HEK293T (cell line): ENCODE data around the gene TMOD1.

Experiments used
- BHLHE40 ChIP-seq: fragments of 450-650 bp; IDR thresholded peaks from 2 replicates; pipeline ENCODE4 v1.6.1; 2016; ENCODE audit warnings: mild to moderate bottlenecking, moderate library complexity, borderline replicate concordance
- ELF4 ChIP-seq: fragments of 450-650 bp; IDR thresholded peaks from 2 replicates; pipeline ENCODE4 v1.6.1; 2017; ENCODE audit warnings: antibody characterized with exemption
- FOXA1 ChIP-seq: fragments of 450-650 bp; IDR thresholded peaks from 2 replicates; pipeline ENCODE4 v1.6.1; 2016; ENCODE audit warnings: mild to moderate bottlenecking
- FOXK2 ChIP-seq: fragments of 450-650 bp; IDR thresholded peaks from 2 replicates; pipeline ENCODE4 v1.6.1; 2016; ENCODE audit warnings: mild to moderate bottlenecking
- FOXM1 ChIP-seq: fragments of 450-650 bp; IDR thresholded peaks from 2 replicates; pipeline ENCODE4 v1.6.1; 2017; ENCODE audit warnings: mild to moderate bottlenecking, borderline replicate concordance
- HDGF ChIP-seq: fragments of 450-650 bp; IDR thresholded peaks from 2 replicates; pipeline ENCODE4 v1.6.1; 2017; ENCODE audit warnings: antibody characterized with exemption, borderline replicate concordance
- LEF1 ChIP-seq: fragments of 450-650 bp; IDR thresholded peaks from 2 replicates; pipeline ENCODE4 v1.6.1; 2017; ENCODE audit warnings: mild to moderate bottlenecking, borderline replicate concordance
- NFRKB ChIP-seq: fragments of 450-650 bp; IDR thresholded peaks from 2 replicates; pipeline ENCODE4 v1.6.1; 2016; ENCODE audit warnings: mild to moderate bottlenecking, moderate library complexity
- SP1 ChIP-seq: fragments of 450-650 bp; IDR thresholded peaks from 2 replicates; pipeline ENCODE4 v1.6.1; 2017
- SUZ12 ChIP-seq: fragments of 450-650 bp; IDR thresholded peaks from 2 replicates; pipeline ENCODE4 v1.6.1; 2016; ENCODE audit warnings: mild to moderate bottlenecking
- TARDBP ChIP-seq: fragments of 450-650 bp; IDR thresholded peaks from 2 replicates; pipeline ENCODE4 v1.6.1; 2016
- ZNF384 ChIP-seq: fragments of 450-650 bp; IDR thresholded peaks from 2 replicates; pipeline ENCODE4 v1.6.1; 2016
- TF ChIP-seq, protein P1 (sequence below): fragments of 450-650 bp; IDR thresholded peaks from 2 replicates; pipeline ENCODE4 v1.6.1; 2016

- TF ChIP-seq SUZ12: no peak
- TF ChIP-seq FOXM1: no peak
- no peak for TF ChIP-seq SP1
- TF ChIP-seq BHLHE40: no peak
- TF ChIP-seq NFRKB: no peak
- TF ChIP-seq ZNF384: no peak
- TF ChIP-seq, protein P1, sequence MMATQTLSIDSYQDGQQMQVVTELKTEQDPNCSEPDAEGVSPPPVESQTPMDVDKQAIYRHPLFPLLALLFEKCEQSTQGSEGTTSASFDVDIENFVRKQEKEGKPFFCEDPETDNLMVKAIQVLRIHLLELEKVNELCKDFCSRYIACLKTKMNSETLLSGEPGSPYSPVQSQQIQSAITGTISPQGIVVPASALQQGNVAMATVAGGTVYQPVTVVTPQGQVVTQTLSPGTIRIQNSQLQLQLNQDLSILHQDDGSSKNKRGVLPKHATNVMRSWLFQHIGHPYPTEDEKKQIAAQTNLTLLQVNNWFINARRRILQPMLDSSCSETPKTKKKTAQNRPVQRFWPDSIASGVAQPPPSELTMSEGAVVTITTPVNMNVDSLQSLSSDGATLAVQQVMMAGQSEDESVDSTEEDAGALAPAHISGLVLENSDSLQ: no peak
- TF ChIP-seq TARDBP: no peak
- no peak for TF ChIP-seq FOXA1
- TF ChIP-seq FOXK2: no peak
- no peak for TF ChIP-seq LEF1
- TF ChIP-seq HDGF: no peak
- no peak for TF ChIP-seq ELF4
Observed at GRCh38 chr9:97547098-97547829, 45.8 kb downstream of the TMOD1 start.
